Mucosa of descending colon (tissue), 3 donors: ENCODE measurements around the gene NELFE. TPM values are rescaled to one million over a fixed set of nuclear protein-coding genes. Genes with fewer than 3 reads are reported as not detected.
"Not testable (repeated sequence)": the region's sequence is repeated elsewhere in the genome, so short reads cannot be mapped to it uniquely, and the experiment has no call there.

Source experiments
- ATAC-seq: fragments of 200-7000 bp; cut with Tn5 transposase; one replicate; pipeline ENCODE4 v1.9.1; 2020; ENCODE audit warnings: mild to moderate bottlenecking, moderate library complexity
- DNase-seq, 3 donors: peaks; one replicate each; pipeline ENCODE4 v3.0.0-alpha.2; 2020
- H3K36me3 ChIP-seq: fragments of 200-600 bp; one replicate; pipeline ENCODE4 v1.8.0; 2021; ENCODE audit warnings: low read depth, mild to moderate bottlenecking
- H3K4me1 ChIP-seq: fragments of 200-600 bp; one replicate; pipeline ENCODE4 v1.8.0; 2021; ENCODE audit warnings: low read depth, mild to moderate bottlenecking
- H3K4me3 ChIP-seq: fragments of 200-600 bp; one replicate; pipeline ENCODE4 v1.8.0; 2021; ENCODE audit warnings: mild to moderate bottlenecking
- H3K9me3 ChIP-seq: fragments of 200-600 bp; one replicate; pipeline ENCODE4 v1.8.0; 2021; ENCODE audit warnings: mild to moderate bottlenecking
- CTCF ChIP-seq: fragments of 200-600 bp; IDR thresholded peaks from one replicate; pipeline ENCODE4 v1.8.0; 2022; ENCODE audit warnings: antibody characterized with exemption, mild to moderate bottlenecking
- intact Hi-C, 2 donors: fragments of 100-400 bp; cut with DNase I in 1 of 2; cut with micrococcal nuclease in 1 of 2; formaldehyde crosslinking; loops; one replicate each; pipeline versions ENCODE4 v1.11.0 to v1.11.1; 2022; cut with DNase I, micrococcal nuclease
- total RNA-seq, 3 donors: library from RNA; stranded (reverse); fragmentation: NEBNext Ultra II Directional in 2 of 3; extraction: Animal tissue kit (Norgen Biotek cat#: 25700) in 2 of 3; gene quantifications; one replicate each; pipeline versions ENCODE4 v1.2.1 to v1.2.4, GENCODE V29; 2021 to 2023
- donor health status: DM: no; HTN: no; CAD: no; lungs with moderate emphysema.
- donor health status: DM: no; HTN: no; CAD: no.
- donor health status: DM: no; HTN: yes; CAD: no.

The NELFE gene
- total RNA-seq, 3 donors from 2014 or later: 44.9 to 52.4 (median 51.8) TPM

- intact Hi-C loops, DNase-seq, H3K9me3 ChIP-seq, H3K4me3 ChIP-seq, H3K36me3 ChIP-seq, H3K4me1 ChIP-seq: not testable (repeated sequence)
- ATAC-seq: peak; percentile 56
Observed at GRCh38 chr6:31981744-31982143, 23.0 kb upstream of the NELFE start, which contains the start of gene C4A. Gene C4A, plus strand, starts transcription at chr6:31982057. Its CDS starts 51 bp downstream, at chr6:31982108.

- ATAC-seq, H3K4me3 ChIP-seq, H3K4me1 ChIP-seq, H3K9me3 ChIP-seq, H3K36me3 ChIP-seq, intact Hi-C loops, DNase-seq: not testable (repeated sequence)
Observed at GRCh38 chr6:31980998-31981397, 22.2 kb upstream of the NELFE start.

- H3K4me3 ChIP-seq, H3K4me1 ChIP-seq, H3K36me3 ChIP-seq, H3K9me3 ChIP-seq, ATAC-seq, intact Hi-C loops: not testable (repeated sequence)
- DNase-seq: peak in 1 of 3 donors; percentile 25
Observed at GRCh38 chr6:31980195-31980876, 21.6 kb upstream of the NELFE start.

GRCh38 chr6:31979238-31979898, 20.6 kb upstream of the NELFE start:
- TF ChIP-seq CTCF: no peak
- H3K36me3 ChIP-seq: no peaks in the 10 kb centered on the region
- intact Hi-C loops: no loop called here
- ATAC-seq (no peak), DNase-seq (no peak)
- H3K4me1 ChIP-seq: no peaks in the 10 kb centered on the region
- no peak overlapping the region for H3K4me3 ChIP-seq
- H3K9me3 ChIP-seq: no peaks in the 10 kb centered on the region

- Histone ChIP-seq H3K4me1 (no peaks in the 10 kb centered on the region), H3K4me3 (no peak overlapping the region), H3K36me3 (no peaks in the 10 kb centered on the region), H3K9me3 (no peaks in the 10 kb centered on the region)
- peak in 1 of 3 donors; percentile 3 for DNase-seq
- TF ChIP-seq CTCF: no peak
- intact Hi-C loops: no loop called here
- no peak for ATAC-seq
Observed at GRCh38 chr6:31978831-31979230, 20.1 kb upstream of the NELFE start.

- no peak for TF ChIP-seq CTCF
- peaks cover 4% of the 10 kb centered on the region for H3K4me1 ChIP-seq
- no peak for DNase-seq
- intact Hi-C loops: no loop called here
- no peak for ATAC-seq
- no peaks in the 10 kb centered on the region for H3K36me3 ChIP-seq
- H3K9me3 ChIP-seq: no peaks in the 10 kb centered on the region
- H3K4me3 ChIP-seq: no peak overlapping the region
Observed at GRCh38 chr6:31977816-31978431, 19.2 kb upstream of the NELFE start.

- H3K36me3 ChIP-seq, H3K4me3 ChIP-seq, DNase-seq, H3K9me3 ChIP-seq, ATAC-seq, intact Hi-C loops: not testable (repeated sequence)
- H3K4me1 ChIP-seq: peaks cover 13% of the 10 kb centered on the region
Observed at GRCh38 chr6:31976065-31976464, 17.3 kb upstream of the NELFE start.
